MM.1S (cell line): ENCODE data around the gene TPI1.
"Not testable (repeated sequence)": the region's sequence is repeated elsewhere in the genome, so short reads cannot be mapped to it uniquely, and the experiment has no call there.

ENCODE experiments used
- DNase-seq: peaks from one replicate; pipeline ENCODE4 v3.0.0-alpha.2; 2015
- H2AFZ ChIP-seq: fragments of 300-600 bp; sonication (generic); 2 replicates; pipeline ENCODE4 v1.6.0; 2016; ENCODE audit warnings: antibody characterized with exemption, low read length
- H3F3A ChIP-seq: fragments of 300-600 bp; sonication (generic); 2 replicates; pipeline ENCODE4 v1.6.1; 2016; ENCODE audit warnings: mild to moderate bottlenecking, antibody characterized with exemption, low read length, moderate library complexity, mixed read lengths; ENCODE audit not compliant: insufficient read depth
- H3K27ac ChIP-seq: fragments of 300-600 bp; sonication (generic); 2 replicates; pipeline ENCODE4 v1.5.1; 2016; ENCODE audit warnings: mild to moderate bottlenecking, low read length
- H3K27me3 ChIP-seq: fragments of 300-600 bp; sonication (generic); replicated peaks from 2 replicates; pipeline ENCODE4 v1.6.0; 2016; ENCODE audit warnings: low read length; ENCODE audit not compliant: insufficient read depth
- H3K36me3 ChIP-seq: fragments of 300-600 bp; sonication (generic); replicated peaks from 2 replicates; pipeline ENCODE4 v1.6.1; 2016; ENCODE audit warnings: mild to moderate bottlenecking, low read length, mixed read lengths; ENCODE audit not compliant: insufficient read depth
- H3K4me1 ChIP-seq: fragments of 300-600 bp; sonication (generic); 2 replicates; pipeline ENCODE4 v1.6.1; 2016; ENCODE audit warnings: low read length, mixed read lengths
- H3K4me2 ChIP-seq: fragments of 300-600 bp; sonication (generic); 2 replicates; pipeline ENCODE4 v1.6.0; 2016; ENCODE audit warnings: low read depth, low read length
- H3K4me3 ChIP-seq: fragments of 300-600 bp; sonication (generic); 2 replicates; pipeline ENCODE4 v1.5.1; 2016; ENCODE audit warnings: low read length, mixed read lengths
- H3K79me2 ChIP-seq: fragments of 300-600 bp; sonication (generic); 2 replicates; pipeline ENCODE4 v1.6.1; 2016; ENCODE audit warnings: mixed run types, low read length, mixed read lengths
- H3K9ac ChIP-seq: fragments of 300-600 bp; sonication (generic); 2 replicates; pipeline ENCODE4 v1.6.1; 2016; ENCODE audit warnings: low read length, mixed read lengths
- H3K9me2 ChIP-seq: fragments of 300-600 bp; sonication (generic); replicated peaks from 2 replicates; pipeline ENCODE4 v1.6.1; 2016; ENCODE audit warnings: mild to moderate bottlenecking, low read length, mixed read lengths; ENCODE audit not compliant: insufficient read depth
- H3K9me3 ChIP-seq: fragments of 300-600 bp; sonication (generic); replicated peaks from 2 replicates; pipeline ENCODE4 v1.6.1; 2016; ENCODE audit warnings: mild to moderate bottlenecking, low read length, mixed read lengths; ENCODE audit not compliant: insufficient read depth
- H4K20me1 ChIP-seq: fragments of 300-600 bp; sonication (generic); 2 replicates; pipeline ENCODE4 v1.6.1; 2016; ENCODE audit warnings: mild to moderate bottlenecking, low read length, moderate library complexity, mixed read lengths; ENCODE audit not compliant: insufficient read depth
- EZH2 ChIP-seq: fragments of 300-600 bp; sonication (generic); optimal IDR thresholded peaks from 2 replicates; pipeline ENCODE3; 2017; ENCODE audit warnings: low read depth, mild to moderate bottlenecking, antibody characterized with exemption, low read length, mixed read lengths
- EZH2phosphoT487 ChIP-seq: fragments of 300-600 bp; sonication (generic); IDR thresholded peaks from 2 replicates; pipeline ENCODE4 v1.6.1; 2018; ENCODE audit warnings: antibody characterized with exemption, low read length
- TF ChIP-seq, protein P1 (sequence below): fragments of 300-600 bp; sonication (generic); IDR thresholded peaks from 2 replicates; pipeline ENCODE4 v1.5.1; 2016; ENCODE audit warnings: antibody characterized with exemption, low read length, mixed read lengths

TPI1 gene

GRCh38 chr12:6869049-6870021 lies 2.0 kb downstream of the TPI1 start:
- TF ChIP-seq, protein P1, sequence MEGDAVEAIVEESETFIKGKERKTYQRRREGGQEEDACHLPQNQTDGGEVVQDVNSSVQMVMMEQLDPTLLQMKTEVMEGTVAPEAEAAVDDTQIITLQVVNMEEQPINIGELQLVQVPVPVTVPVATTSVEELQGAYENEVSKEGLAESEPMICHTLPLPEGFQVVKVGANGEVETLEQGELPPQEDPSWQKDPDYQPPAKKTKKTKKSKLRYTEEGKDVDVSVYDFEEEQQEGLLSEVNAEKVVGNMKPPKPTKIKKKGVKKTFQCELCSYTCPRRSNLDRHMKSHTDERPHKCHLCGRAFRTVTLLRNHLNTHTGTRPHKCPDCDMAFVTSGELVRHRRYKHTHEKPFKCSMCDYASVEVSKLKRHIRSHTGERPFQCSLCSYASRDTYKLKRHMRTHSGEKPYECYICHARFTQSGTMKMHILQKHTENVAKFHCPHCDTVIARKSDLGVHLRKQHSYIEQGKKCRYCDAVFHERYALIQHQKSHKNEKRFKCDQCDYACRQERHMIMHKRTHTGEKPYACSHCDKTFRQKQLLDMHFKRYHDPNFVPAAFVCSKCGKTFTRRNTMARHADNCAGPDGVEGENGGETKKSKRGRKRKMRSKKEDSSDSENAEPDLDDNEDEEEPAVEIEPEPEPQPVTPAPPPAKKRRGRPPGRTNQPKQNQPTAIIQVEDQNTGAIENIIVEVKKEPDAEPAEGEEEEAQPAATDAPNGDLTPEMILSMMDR = peak; percentile 83
- no peak for TF ChIP-seq EZH2phosphoT487
- peak overlapping the region; percentile 21; the same call in 1 of the 2 replicates for H3K27ac ChIP-seq
- DNase-seq = peak; percentile 81
- peaks cover 49% of the 10 kb centered on the region for H3F3A ChIP-seq
- H3K4me3 ChIP-seq = peak overlapping the region; percentile 92
- peak overlapping the region; percentile 99; the same call in 1 of the 2 replicates for H3K9ac ChIP-seq
- peaks cover 50% of the 10 kb centered on the region for H3K79me2 ChIP-seq
- H2AFZ ChIP-seq = no peak overlapping the region
- H3K36me3 ChIP-seq = peaks cover 4% of the 10 kb centered on the region
- peaks cover 23% of the 10 kb centered on the region for H4K20me1 ChIP-seq
- no peaks in the 10 kb centered on the region for H3K27me3 ChIP-seq
- peak overlapping the region; percentile 99 for H3K4me2 ChIP-seq
- H3K4me1 ChIP-seq = peaks cover 36% of the 10 kb centered on the region
- no peaks in the 10 kb centered on the region for H3K9me3 ChIP-seq
- H3K9me2 ChIP-seq = no peaks in the 10 kb centered on the region

- H3K4me3 ChIP-seq, DNase-seq, H3K36me3 ChIP-seq, H3K9me3 ChIP-seq, H3K9me2 ChIP-seq, H3K27me3 ChIP-seq, H3K27ac ChIP-seq, H3K4me2 ChIP-seq, H3K9ac ChIP-seq, H2AFZ ChIP-seq: not testable (repeated sequence)
- Histone ChIP-seq H4K20me1 (peaks cover 23% of the 10 kb centered on the region), H3F3A (peaks cover 49% of the 10 kb centered on the region), H3K4me1 (peaks cover 36% of the 10 kb centered on the region), H3K79me2 (peaks cover 50% of the 10 kb centered on the region)
Observed at GRCh38 chr12:6870304-6870703, 3.0 kb downstream of the TPI1 start.

DNA sequence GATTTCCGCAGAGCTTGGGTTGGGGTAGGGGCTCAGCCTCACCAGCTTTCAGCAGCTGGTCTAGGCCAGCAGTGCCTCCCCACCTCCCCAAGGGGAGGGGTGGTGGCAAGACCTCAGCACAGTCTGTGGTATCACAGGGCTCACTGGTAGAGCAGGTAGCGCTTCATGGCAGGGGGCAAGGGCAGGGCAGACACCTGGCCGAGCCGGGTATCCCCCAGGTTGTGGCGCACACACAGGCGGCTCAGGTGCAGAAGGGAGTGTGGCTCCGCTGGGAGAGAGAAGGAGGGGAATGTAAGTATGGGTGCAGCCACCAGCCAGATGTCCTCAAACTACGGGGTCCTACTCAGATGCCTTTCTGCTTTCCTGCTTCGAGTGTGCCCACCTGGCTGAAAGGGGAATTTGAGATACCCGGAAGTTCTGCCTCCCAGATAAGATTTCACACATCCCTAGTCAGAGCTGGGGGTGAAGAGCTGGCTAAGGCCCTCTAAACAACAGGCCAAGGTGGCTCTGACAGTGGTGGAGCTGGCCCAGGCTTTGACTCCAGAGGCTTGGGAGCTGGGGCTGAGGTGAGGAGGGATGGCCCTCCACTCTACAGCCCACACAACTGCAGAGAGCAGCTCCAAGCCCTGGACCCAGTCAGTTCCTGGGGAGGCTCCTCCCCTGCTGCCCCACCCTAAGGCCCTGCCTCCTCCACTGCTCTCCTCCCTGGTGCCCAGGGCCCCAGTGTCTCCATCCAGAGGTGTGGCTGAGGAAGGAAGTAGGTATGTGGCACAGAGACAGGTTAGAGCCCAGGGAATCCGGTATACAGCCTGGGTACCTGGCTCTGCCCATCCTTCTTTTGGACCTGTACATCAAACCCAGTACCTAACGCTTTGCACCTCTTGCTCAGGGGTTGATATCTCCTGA lies 4.0 kb downstream of the TPI1 start:
- Histone ChIP-seq H3K79me2 (peaks cover 50% of the 10 kb centered on the region), H3K4me3 (no peak overlapping the region; the same call in 1 of the 2 replicates), H3F3A (peaks cover 49% of the 10 kb centered on the region), H3K9me3 (no peaks in the 10 kb centered on the region), H3K4me2 (peak overlapping the region; percentile 99; the same call in 1 of the 2 replicates), H4K20me1 (peaks cover 23% of the 10 kb centered on the region), H3K36me3 (peaks cover 4% of the 10 kb centered on the region), H3K27me3 (no peaks in the 10 kb centered on the region), H3K27ac (peak overlapping the region; percentile 33; the same call in 1 of the 2 replicates), H3K9me2 (no peaks in the 10 kb centered on the region), H3K4me1 (peaks cover 36% of the 10 kb centered on the region), H3K9ac (no peak overlapping the region; the same call in 1 of the 2 replicates), H2AFZ (no peak overlapping the region)
- TF ChIP-seq, protein P1 = no peak
- TF ChIP-seq EZH2phosphoT487 (no peak), EZH2 (no peak)
- DNase-seq = peak; percentile 33
